Spleen (tissue), 7 donors: ENCODE data around the gene TEX54.
"Not testable (repeated sequence)": the region's sequence is repeated elsewhere in the genome, so short reads cannot be mapped to it uniquely, and the experiment has no call there.

Experiments
- POLR2A ChIP-seq, 3 donors: fragments of 450-650 bp; IDR thresholded peaks; one replicate each; pipeline ENCODE4 v1.5.1; 2017; ENCODE audit warnings: antibody characterized with exemption in 3 of 3, mild to moderate bottlenecking in 1 of 3
- POLR2AphosphoS5 ChIP-seq, 3 donors: sonication (generic); formaldehyde crosslinking; IDR thresholded peaks; one replicate each; pipeline ENCODE4 v1.5.1; 2017; ENCODE audit warnings: antibody characterized with exemption in 3 of 3
- TF ChIP-seq, protein P1 (sequence below), 11 experiments: fragments of 200-600 bp in 7 of 11; fragments of 450-650 bp in 4 of 11; sonication (generic) in 4 of 11; IDR thresholded peaks in 8 of 11; conservative IDR thresholded peaks in 3 of 11; 1 replicate in 7 of 11; 2 replicates in 4 of 11; pipeline versions ENCODE4 v1.4.0 to v1.8.0; 2016 to 2021; ENCODE audit warnings: antibody characterized with exemption in 11 of 11, inconsistent platforms in 4 of 11, mild to moderate bottlenecking in 1 of 11
- donor health status: DM: no; HTN: no; CAD: no; lungs with moderate emphysema.
- donor health status: DM: no; HTN: no; CAD: no.
- donor health status: DM: no; HTN: no; CAD: no.

DNA sequence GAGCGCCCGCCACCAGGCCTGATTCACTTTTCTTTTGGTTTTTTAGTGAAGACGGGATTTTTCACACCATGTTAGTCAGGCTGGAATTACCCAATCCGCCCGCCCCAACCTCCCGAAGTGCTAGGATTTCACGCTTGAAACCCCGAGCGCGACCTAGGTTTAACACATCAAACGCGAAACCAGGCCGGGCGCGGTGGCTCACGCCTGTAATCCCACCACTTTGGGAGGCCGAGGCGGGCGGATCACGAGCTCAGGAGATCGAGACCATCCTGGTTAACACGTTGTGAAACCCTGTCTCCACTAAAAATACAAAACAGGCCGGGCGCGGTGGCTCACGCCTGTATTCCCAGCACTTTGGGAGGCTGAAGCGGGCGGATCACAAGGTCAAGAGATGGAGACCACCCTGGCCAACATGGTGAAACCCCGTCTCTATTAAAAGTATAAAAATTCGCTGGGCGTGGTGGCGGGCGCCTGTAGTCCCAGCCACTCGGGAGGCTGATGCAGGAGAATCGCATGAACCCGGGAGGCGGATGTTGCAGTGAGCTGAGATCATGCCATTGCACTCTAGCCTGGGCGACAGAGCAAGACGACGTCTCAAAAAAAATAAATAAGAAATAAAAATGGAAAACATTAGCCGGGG, 8.2 kb upstream of the TEX54 start:
- TF ChIP-seq, protein P1, sequence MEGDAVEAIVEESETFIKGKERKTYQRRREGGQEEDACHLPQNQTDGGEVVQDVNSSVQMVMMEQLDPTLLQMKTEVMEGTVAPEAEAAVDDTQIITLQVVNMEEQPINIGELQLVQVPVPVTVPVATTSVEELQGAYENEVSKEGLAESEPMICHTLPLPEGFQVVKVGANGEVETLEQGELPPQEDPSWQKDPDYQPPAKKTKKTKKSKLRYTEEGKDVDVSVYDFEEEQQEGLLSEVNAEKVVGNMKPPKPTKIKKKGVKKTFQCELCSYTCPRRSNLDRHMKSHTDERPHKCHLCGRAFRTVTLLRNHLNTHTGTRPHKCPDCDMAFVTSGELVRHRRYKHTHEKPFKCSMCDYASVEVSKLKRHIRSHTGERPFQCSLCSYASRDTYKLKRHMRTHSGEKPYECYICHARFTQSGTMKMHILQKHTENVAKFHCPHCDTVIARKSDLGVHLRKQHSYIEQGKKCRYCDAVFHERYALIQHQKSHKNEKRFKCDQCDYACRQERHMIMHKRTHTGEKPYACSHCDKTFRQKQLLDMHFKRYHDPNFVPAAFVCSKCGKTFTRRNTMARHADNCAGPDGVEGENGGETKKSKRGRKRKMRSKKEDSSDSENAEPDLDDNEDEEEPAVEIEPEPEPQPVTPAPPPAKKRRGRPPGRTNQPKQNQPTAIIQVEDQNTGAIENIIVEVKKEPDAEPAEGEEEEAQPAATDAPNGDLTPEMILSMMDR (IDR thresholded peaks at IDR 0.05 in 8 of 11, conservative IDR thresholded peaks at IDR 0.05 in 3 of 11) = not testable (repeated sequence)
- not testable (repeated sequence) for TF ChIP-seq POLR2AphosphoS5, POLR2A (IDR thresholded peaks at IDR 0.05)
